Activated CD4-positive, alpha-beta T cell treated with anti-CD3 and anti-CD28 coated beads for 36 hours (primary cell): ENCODE measurements around the gene INPP5D. TPM values are rescaled to one million over a fixed set of nuclear protein-coding genes. Genes with fewer than 3 reads are reported as not detected.

Source experiments
- ATAC-seq: fragments of 200-7000 bp; cut with Tn5 transposase; one replicate; pipeline ENCODE4 v1.10.0; 2021; ENCODE audit warnings: mild to moderate bottlenecking, moderate library complexity
- CTCF ChIA-PET: fragments of 350-600 bp; sonication (Branson Sonifier 250); formaldehyde crosslinking; loops from one replicate; lab custom pipeline; 2021; ENCODE audit warnings: antibody characterized with exemption; lab: Charles Lee
- POLR2A ChIA-PET: fragments of 350-600 bp; sonication (Branson Sonifier 250); formaldehyde crosslinking; loops from one replicate; lab custom pipeline; 2021; ENCODE audit warnings: antibody characterized with exemption, inconsistent platforms; lab: Charles Lee
- DNase-seq: peaks from one replicate; pipeline ENCODE4 v3.0.0-alpha.2; 2020
- H3K27ac Mint-ChIP-seq: one replicate; pipeline ENCODE4 v1.8.0; 2021; ENCODE audit warnings: mixed read lengths
- H3K27me3 Mint-ChIP-seq: one replicate; pipeline ENCODE4 v1.8.0; 2021; ENCODE audit warnings: mixed read lengths
- H3K36me3 Mint-ChIP-seq: one replicate; pipeline ENCODE4 v1.8.0; 2021; ENCODE audit warnings: low read depth, mixed read lengths
- H3K4me1 Mint-ChIP-seq: one replicate; pipeline ENCODE4 v1.8.0; 2021; ENCODE audit warnings: mixed read lengths
- H3K4me3 Mint-ChIP-seq: one replicate; pipeline ENCODE4 v1.8.0; 2021; ENCODE audit warnings: mild to moderate bottlenecking, moderate library complexity, mixed read lengths
- H3K9me3 Mint-ChIP-seq: one replicate; pipeline ENCODE4 v1.8.0; 2021; ENCODE audit warnings: low read depth, mixed read lengths
- intact Hi-C, 2 experiments: fragments of 100-400 bp; cut with DNase I in 1 of 2; cut with micrococcal nuclease in 1 of 2; formaldehyde crosslinking; loops; one replicate each; pipeline versions ENCODE4 v1.14.2 to v1.15.1; 2022 to 2024; cut with DNase I, micrococcal nuclease
- total RNA-seq, 2 experiments: library from RNA; stranded (reverse); gene quantifications; one replicate each; pipeline ENCODE4 v1.2.3, GENCODE V29; 2021

The INPP5D gene
- total RNA-seq, 2 experiments from 2014 or later: 40.5 to 53.4 TPM

- DNase-seq (no peak), ATAC-seq (no peak)
- H3K36me3 Mint-ChIP-seq: peaks cover 6% of the 10 kb centered on the region
- intact Hi-C loops: no loop called here
- ChIA-PET POLR2A (no interaction called here), CTCF (interaction anchor here (0.9 to 1.0 kb wide), 2 partner anchors 22 to 55 kb away, joined by 3 to 5 read pairs; no protein-coding TSS in a partner anchor)
- H3K4me1 Mint-ChIP-seq: peaks cover 57% of the 10 kb centered on the region
- no peak overlapping the region for H3K4me3 Mint-ChIP-seq
- no peaks in the 10 kb centered on the region for H3K9me3 Mint-ChIP-seq
- no peaks in the 10 kb centered on the region for H3K27me3 Mint-ChIP-seq
- no peak overlapping the region for H3K27ac Mint-ChIP-seq
These were observed 47.7 kb downstream of the INPP5D start for GRCh38 chr2:233107831-233108300.

- Mint-ChIP-seq H3K27me3 (no peaks in the 10 kb centered on the region), H3K4me3 (no peak overlapping the region), H3K36me3 (peaks cover 6% of the 10 kb centered on the region), H3K9me3 (no peaks in the 10 kb centered on the region), H3K27ac (peak overlapping the region; percentile 30), H3K4me1 (peaks cover 61% of the 10 kb centered on the region)
- ChIA-PET CTCF (interaction anchor here (0.9 to 1.0 kb wide), 2 partner anchors 21 to 56 kb away, joined by 3 to 5 read pairs; no protein-coding TSS in a partner anchor), POLR2A (interaction anchor here (0.6 to 1.2 kb wide), 2 partner anchors 9 to 48 kb away, joined by 3 to 11 read pairs; no protein-coding TSS in a partner anchor)
- intact Hi-C loops: no loop called here
- DNase-seq (no peak), ATAC-seq (peak; percentile 44)
These were observed 48.7 kb downstream of the INPP5D start for GRCh38 chr2:233108611-233109490.

GRCh38 chr2:233111427-233111826, 51.3 kb downstream of the INPP5D start:
- CTCF ChIA-PET: no interaction called here
- no peak for ATAC-seq
- POLR2A ChIA-PET: no interaction called here
- intact Hi-C loops: no loop called here
- no peak for DNase-seq
- Mint-ChIP-seq H3K27me3 (no peaks in the 10 kb centered on the region), H3K36me3 (peaks cover 5% of the 10 kb centered on the region), H3K9me3 (no peaks in the 10 kb centered on the region), H3K27ac (no peak overlapping the region), H3K4me1 (peaks cover 66% of the 10 kb centered on the region), H3K4me3 (no peak overlapping the region)

- Mint-ChIP-seq H3K36me3 (peaks cover 6% of the 10 kb centered on the region), H3K27me3 (no peaks in the 10 kb centered on the region)
These were observed 52.2 kb downstream of the INPP5D start for GRCh38 chr2:233112329-233112728.

GRCh38 chr2:233112776-233113452, 52.8 kb downstream of the INPP5D start:
- no peak overlapping the region for H3K27ac Mint-ChIP-seq
- DNase-seq (no peak), ATAC-seq (no peak)
- H3K4me3 Mint-ChIP-seq: no peak overlapping the region
- intact Hi-C loops: no loop called here
- ChIA-PET CTCF (interaction anchor here (0.8 to 1.6 kb wide), 2 partner anchors 38 to 52 kb away, joined by 3 to 8 read pairs; partner anchors contain the start of gene INPP5D), POLR2A (no interaction called here)
- H3K27me3 Mint-ChIP-seq: no peaks in the 10 kb centered on the region
- no peaks in the 10 kb centered on the region for H3K9me3 Mint-ChIP-seq
- peaks cover 64% of the 10 kb centered on the region for H3K4me1 Mint-ChIP-seq
- H3K36me3 Mint-ChIP-seq: peaks cover 12% of the 10 kb centered on the region

More at GRCh38 chr2:233112329-233112728, 52.2 kb downstream of the INPP5D start:
- ChIA-PET CTCF (interaction anchor here (1.6 kb wide), 1 partner anchor 52 kb away, joined by 8 read pairs; the partner anchor contains the start of gene INPP5D), POLR2A (no interaction called here)
- peaks cover 64% of the 10 kb centered on the region for H3K4me1 Mint-ChIP-seq
- H3K9me3 Mint-ChIP-seq: no peaks in the 10 kb centered on the region
- DNase-seq: no peak
- intact Hi-C loops: no loop called here
- H3K4me3 Mint-ChIP-seq: no peak overlapping the region
- ATAC-seq: no peak
- H3K27ac Mint-ChIP-seq: no peak overlapping the region

GRCh38 chr2:233114421-233114861, 54.3 kb downstream of the INPP5D start:
- intact Hi-C loops: no loop called here

GRCh38 chr2:233115121-233115520, 55.0 kb downstream of the INPP5D start:
- POLR2A ChIA-PET: no interaction called here
- intact Hi-C loops: no loop called here
- H3K4me3 Mint-ChIP-seq: no peak overlapping the region

More at GRCh38 chr2:233114421-233114861, 54.3 kb downstream of the INPP5D start:
- H3K27me3 Mint-ChIP-seq: no peaks in the 10 kb centered on the region
- ChIA-PET POLR2A (no interaction called here), CTCF (interaction anchor here (0.7 kb wide), 1 partner anchor 130 kb away, joined by 3 read pairs; no protein-coding TSS in a partner anchor)
- peak overlapping the region; percentile 47 for H3K27ac Mint-ChIP-seq
- no peak for DNase-seq
- no peaks in the 10 kb centered on the region for H3K9me3 Mint-ChIP-seq
- no peak overlapping the region for H3K4me3 Mint-ChIP-seq
- peaks cover 21% of the 10 kb centered on the region for H3K36me3 Mint-ChIP-seq
- H3K4me1 Mint-ChIP-seq: peaks cover 58% of the 10 kb centered on the region
- ATAC-seq: peak; percentile 51

GRCh38 chr2:233115741-233116140, 55.6 kb downstream of the INPP5D start:
- no peak for DNase-seq
- peaks cover 58% of the 10 kb centered on the region for H3K4me1 Mint-ChIP-seq
- no peaks in the 10 kb centered on the region for H3K9me3 Mint-ChIP-seq
- H3K27ac Mint-ChIP-seq: no peak overlapping the region
- ChIA-PET POLR2A (no interaction called here), CTCF (interaction anchor here (0.6 to 1.5 kb wide), 4 partner anchors 16 to 487 kb away, joined by 3 to 5 read pairs (median 4); no protein-coding TSS in a partner anchor)
- intact Hi-C loops: no loop called here
- no peaks in the 10 kb centered on the region for H3K27me3 Mint-ChIP-seq
- no peak for ATAC-seq
- peaks cover 23% of the 10 kb centered on the region for H3K36me3 Mint-ChIP-seq
- H3K4me3 Mint-ChIP-seq: no peak overlapping the region

More at GRCh38 chr2:233115121-233115520, 55.0 kb downstream of the INPP5D start:
- CTCF ChIA-PET: interaction anchor here (0.6 to 1.5 kb wide), 3 partner anchors 15 to 486 kb away, joined by 3 to 4 read pairs (median 4); no protein-coding TSS in a partner anchor
- no peak for ATAC-seq
- peak overlapping the region; percentile 10 for H3K27ac Mint-ChIP-seq
- no peaks in the 10 kb centered on the region for H3K9me3 Mint-ChIP-seq
- DNase-seq: no peak
- H3K36me3 Mint-ChIP-seq: peaks cover 21% of the 10 kb centered on the region
- peaks cover 58% of the 10 kb centered on the region for H3K4me1 Mint-ChIP-seq
- no peaks in the 10 kb centered on the region for H3K27me3 Mint-ChIP-seq

- H3K9me3 Mint-ChIP-seq: no peaks in the 10 kb centered on the region
- DNase-seq (no peak), ATAC-seq (no peak)
- intact Hi-C loops: no loop called here
- POLR2A ChIA-PET: no interaction called here
- CTCF ChIA-PET: interaction anchor here (0.6 kb wide), 1 partner anchor 151 kb away, joined by 3 read pairs; no protein-coding TSS in a partner anchor
- H3K4me1 Mint-ChIP-seq: peaks cover 54% of the 10 kb centered on the region
- peaks cover 24% of the 10 kb centered on the region for H3K36me3 Mint-ChIP-seq
- no peak overlapping the region for H3K27ac Mint-ChIP-seq
- no peaks in the 10 kb centered on the region for H3K27me3 Mint-ChIP-seq
- H3K4me3 Mint-ChIP-seq: no peak overlapping the region
These were observed 56.8 kb downstream of the INPP5D start for GRCh38 chr2:233116946-233117345.

GRCh38 chr2:233117351-233117750, 57.2 kb downstream of the INPP5D start:
- no peak for ATAC-seq
- peaks cover 52% of the 10 kb centered on the region for H3K4me1 Mint-ChIP-seq
- H3K4me3 Mint-ChIP-seq: no peak overlapping the region
- DNase-seq: no peak
- intact Hi-C loops: no loop called here
- ChIA-PET POLR2A (no interaction called here), CTCF (interaction anchor here (0.6 kb wide), 1 partner anchor 151 kb away, joined by 3 read pairs; no protein-coding TSS in a partner anchor)
- no peaks in the 10 kb centered on the region for H3K27me3 Mint-ChIP-seq
- no peaks in the 10 kb centered on the region for H3K9me3 Mint-ChIP-seq
- peaks cover 28% of the 10 kb centered on the region for H3K36me3 Mint-ChIP-seq
- H3K27ac Mint-ChIP-seq: peak overlapping the region; percentile 37
